Neural crest cell (in vitro differentiated cells): ENCODE measurements around the gene ING5. TPM values are rescaled to one million over a fixed set of nuclear protein-coding genes. Genes with fewer than 3 reads are reported as not detected.
"Not testable (repeated sequence)": the region's sequence is repeated elsewhere in the genome, so short reads cannot be mapped to it uniquely, and the experiment has no call there.

Source experiments
- DNase-seq: peaks from one replicate; pipeline ENCODE4 v3.0.0; 2021; ENCODE audit warnings: low read depth, mixed read lengths, low spot score
- H3K27ac Mint-ChIP-seq: one replicate; pipeline ENCODE4 v1.8.0; 2021; ENCODE audit warnings: mild to moderate bottlenecking, mixed read lengths; ENCODE audit not compliant: unreplicated experiment
- H3K27me3 Mint-ChIP-seq: 2 replicates; pipeline ENCODE4 v1.8.0; 2021; ENCODE audit warnings: low read depth, mild to moderate bottlenecking, mixed read lengths
- H3K36me3 Mint-ChIP-seq: 2 replicates; pipeline ENCODE4 v1.8.0; 2021; ENCODE audit warnings: low read depth, mild to moderate bottlenecking, mixed read lengths
- H3K4me1 Mint-ChIP-seq: 2 replicates; pipeline ENCODE4 v1.8.0; 2021; ENCODE audit warnings: mixed read lengths
- H3K4me3 Mint-ChIP-seq: one replicate; pipeline ENCODE4 v1.8.0; 2021; ENCODE audit warnings: mild to moderate bottlenecking, mixed read lengths
- H3K9me3 Mint-ChIP-seq: 2 replicates; pipeline ENCODE4 v1.8.0; 2021; ENCODE audit warnings: mixed read lengths
- total RNA-seq: library from RNA; stranded (reverse); gene quantifications from 2 replicates; pipeline ENCODE4 v1.2.1, GENCODE V29; 2021
- TF ChIP-seq, protein P1 (sequence below): fragments of 200-600 bp; sonication (generic); conservative IDR thresholded peaks from 2 replicates; pipeline ENCODE4 v1.5.0; 2021; ENCODE audit warnings: antibody characterized with exemption, mild to moderate bottlenecking

Gene ING5
- total RNA-seq, 1 donor from 2014 or later, result 61.9 TPM

DNA sequence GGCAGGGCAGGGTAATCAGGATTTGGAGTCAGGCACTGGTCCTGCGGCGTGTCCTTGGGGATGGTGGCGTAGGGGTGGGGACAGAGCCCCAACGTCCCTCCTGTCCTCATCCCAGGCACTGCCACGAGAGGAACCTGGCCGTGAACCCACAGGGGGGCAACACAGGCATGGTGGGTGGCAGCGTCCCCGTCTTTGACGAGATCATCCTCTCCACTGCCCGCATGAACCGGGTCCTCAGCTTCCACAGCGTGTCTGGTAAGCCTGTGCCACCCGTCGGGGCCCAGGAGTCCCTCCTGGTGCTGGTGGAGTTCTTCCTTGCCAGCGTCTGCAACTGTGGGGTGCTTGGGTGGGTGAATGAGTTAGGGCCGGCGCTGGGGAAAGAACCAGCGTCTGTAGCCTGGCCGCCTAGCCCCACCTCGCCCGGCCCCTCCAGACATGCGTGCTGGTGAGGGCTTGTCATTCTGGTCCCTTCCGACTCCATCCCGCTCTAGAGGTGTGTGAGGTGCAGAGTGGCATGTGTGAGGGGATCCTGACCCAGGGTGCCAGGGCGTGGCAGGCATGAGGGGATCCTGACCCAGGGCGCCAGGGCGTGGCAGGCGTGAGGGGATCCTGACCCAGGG is 40.6 kb downstream of the ING5 start:
- Mint-ChIP-seq H3K27ac (no peak overlapping the region), H3K27me3 (no peaks in the 10 kb centered on the region), H3K4me3 (no peak overlapping the region), H3K36me3 (peaks cover 15% of the 10 kb centered on the region), H3K9me3 (peaks cover 4% of the 10 kb centered on the region), H3K4me1 (no peaks in the 10 kb centered on the region)
- TF ChIP-seq, protein P1, sequence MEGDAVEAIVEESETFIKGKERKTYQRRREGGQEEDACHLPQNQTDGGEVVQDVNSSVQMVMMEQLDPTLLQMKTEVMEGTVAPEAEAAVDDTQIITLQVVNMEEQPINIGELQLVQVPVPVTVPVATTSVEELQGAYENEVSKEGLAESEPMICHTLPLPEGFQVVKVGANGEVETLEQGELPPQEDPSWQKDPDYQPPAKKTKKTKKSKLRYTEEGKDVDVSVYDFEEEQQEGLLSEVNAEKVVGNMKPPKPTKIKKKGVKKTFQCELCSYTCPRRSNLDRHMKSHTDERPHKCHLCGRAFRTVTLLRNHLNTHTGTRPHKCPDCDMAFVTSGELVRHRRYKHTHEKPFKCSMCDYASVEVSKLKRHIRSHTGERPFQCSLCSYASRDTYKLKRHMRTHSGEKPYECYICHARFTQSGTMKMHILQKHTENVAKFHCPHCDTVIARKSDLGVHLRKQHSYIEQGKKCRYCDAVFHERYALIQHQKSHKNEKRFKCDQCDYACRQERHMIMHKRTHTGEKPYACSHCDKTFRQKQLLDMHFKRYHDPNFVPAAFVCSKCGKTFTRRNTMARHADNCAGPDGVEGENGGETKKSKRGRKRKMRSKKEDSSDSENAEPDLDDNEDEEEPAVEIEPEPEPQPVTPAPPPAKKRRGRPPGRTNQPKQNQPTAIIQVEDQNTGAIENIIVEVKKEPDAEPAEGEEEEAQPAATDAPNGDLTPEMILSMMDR, result no peak
- DNase-seq, result no peak

- H3K9me3 Mint-ChIP-seq, H3K27me3 Mint-ChIP-seq, H3K27ac Mint-ChIP-seq, H3K4me1 Mint-ChIP-seq, H3K4me3 Mint-ChIP-seq, DNase-seq: not testable (repeated sequence)
- H3K36me3 Mint-ChIP-seq, result peaks cover 15% of the 10 kb centered on the region
Observed at GRCh38 chr2:241743008-241743407, 41.2 kb downstream of the ING5 start.

DNA sequence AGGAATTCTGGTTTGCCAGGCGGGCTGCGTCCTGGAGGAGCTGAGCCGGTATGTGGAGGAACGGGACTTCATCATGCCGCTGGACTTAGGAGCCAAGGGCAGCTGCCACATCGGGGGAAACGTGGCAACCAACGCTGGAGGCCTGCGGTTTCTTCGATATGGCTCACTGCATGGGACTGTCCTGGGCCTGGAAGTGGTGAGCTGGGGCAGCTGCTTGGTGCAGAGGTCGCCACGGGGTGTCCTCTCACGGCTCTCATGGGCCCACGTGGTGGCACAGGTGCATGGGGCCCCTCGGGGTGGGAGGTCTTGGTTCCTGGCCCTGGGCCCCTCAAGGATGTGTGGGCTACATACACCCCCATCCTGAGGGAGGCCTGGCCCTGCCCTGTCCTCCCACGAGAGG is 41.8 kb downstream of the ING5 start:
- H3K27me3 Mint-ChIP-seq, result no peaks in the 10 kb centered on the region
- no peaks in the 10 kb centered on the region for H3K4me1 Mint-ChIP-seq
- TF ChIP-seq, protein P1, result no peak
- H3K36me3 Mint-ChIP-seq, result peaks cover 15% of the 10 kb centered on the region
- H3K4me3 Mint-ChIP-seq, result no peak overlapping the region
- DNase-seq, result no peak
- no peak overlapping the region for H3K27ac Mint-ChIP-seq
- H3K9me3 Mint-ChIP-seq, result peaks cover 4% of the 10 kb centered on the region

- peaks cover 4% of the 10 kb centered on the region for H3K9me3 Mint-ChIP-seq
- peaks cover 15% of the 10 kb centered on the region for H3K36me3 Mint-ChIP-seq
- DNase-seq, result no peak
- no peak overlapping the region for H3K4me3 Mint-ChIP-seq
- H3K27ac Mint-ChIP-seq, result no peak overlapping the region
- H3K4me1 Mint-ChIP-seq, result no peaks in the 10 kb centered on the region
- H3K27me3 Mint-ChIP-seq, result no peaks in the 10 kb centered on the region
- TF ChIP-seq, protein P1, result no peak
Observed at GRCh38 chr2:241744028-241744754, 42.4 kb downstream of the ING5 start.

- peaks cover 4% of the 10 kb centered on the region for H3K9me3 Mint-ChIP-seq
- no peaks in the 10 kb centered on the region for H3K27me3 Mint-ChIP-seq
- H3K4me3 Mint-ChIP-seq, result no peak overlapping the region
- no peak overlapping the region for H3K27ac Mint-ChIP-seq
- TF ChIP-seq, protein P1, result no peak
- H3K36me3 Mint-ChIP-seq, result peaks cover 17% of the 10 kb centered on the region
- no peaks in the 10 kb centered on the region for H3K4me1 Mint-ChIP-seq
- DNase-seq, result no peak
Observed at GRCh38 chr2:241745276-241745675, 43.4 kb downstream of the ING5 start.

- Mint-ChIP-seq H3K9me3 (peaks cover 4% of the 10 kb centered on the region), H3K36me3 (peaks cover 17% of the 10 kb centered on the region), H3K27me3 (no peaks in the 10 kb centered on the region), H3K27ac (no peak overlapping the region), H3K4me1 (no peaks in the 10 kb centered on the region), H3K4me3 (no peak overlapping the region)
- no peak for DNase-seq
- TF ChIP-seq, protein P1, result no peak
Observed at GRCh38 chr2:241746084-241746483, 44.2 kb downstream of the ING5 start.
